HepG2 (cell line): Measurements from ENCODE around the gene LRP5. TPM values are rescaled to one million over a fixed set of nuclear protein-coding genes. Genes with fewer than 3 reads are reported as not detected.

Experiments used
- ATAC-seq: fragments of 200-7000 bp; cut with Tn5 transposase; 3 replicates; pipeline ENCODE4 v1.9.1; 2020; ENCODE audit warnings: mild to moderate bottlenecking, moderate library complexity
- BruUV-seq: library from RNA; stranded (reverse); fragments of 400-500 nt; replicated peaks from 2 replicates; lab custom pipeline; 2021; lab: Mats Ljungman, UMichigan
- CTCF ChIA-PET: fragments of 300-600 bp; formaldehyde crosslinking; extraction: SDS; loops from one replicate; lab custom pipeline; 2021; ENCODE audit warnings: low total read pairs, inconsistent platforms, low intra/inter-chr PET ratio; lab: Yijun Ruan, JAX
- POLR2A ChIA-PET: fragments of 350-600 bp; sonication (Branson Sonifier 250); formaldehyde crosslinking; loops from one replicate; lab custom pipeline; 2020; ENCODE audit warnings: antibody characterized with exemption, inconsistent platforms; lab: Yijun Ruan, JAX
- DNase-seq: peaks from one replicate; pipeline ENCODE4 v3.0.0-alpha.2; 2015; ENCODE audit warnings: low spot score
- FAIRE-seq: peaks from 3 replicates; lab custom pipeline; 2011; peaks lifted over from hg19 to GRCh38; lab: Jason Lieb, UNC
- H2AFZ ChIP-seq: one replicate; pipeline ENCODE4 v1.6.1; 2011; ENCODE audit warnings: low read length, inconsistent platforms
- H3K27ac ChIP-seq: fragments of 300-600 bp; 3 replicates; pipeline ENCODE4 v1.8.0; 2011; ENCODE audit warnings: mixed run types, mild to moderate bottlenecking, mixed read lengths, low read length, inconsistent platforms; ENCODE audit not compliant: insufficient read depth; ENCODE audit errors: extremely low read length
- H3K27me3 ChIP-seq, 2 experiments: fragments of 200-600 bp in 1 of 2; 2 replicates in 1 of 2; 3 replicates in 1 of 2; pipeline versions ENCODE4 v1.6.0 to v1.8.0; 2011; ENCODE audit warnings: low read length in 2 of 2, mild to moderate bottlenecking in 2 of 2, moderate library complexity in 2 of 2, inconsistent platforms in 1 of 2; ENCODE audit not compliant: insufficient read depth in 2 of 2, control insufficient read depth in 1 of 2
- H3K36me3 ChIP-seq, 2 experiments: fragments of 200-600 bp in 1 of 2; replicated peaks in 1 of 2; 2 replicates in 1 of 2; 3 replicates in 1 of 2; pipeline versions ENCODE4 v1.5.1 to v1.8.0; 2011; ENCODE audit warnings: low read length in 2 of 2, inconsistent platforms in 1 of 2; ENCODE audit not compliant: insufficient read depth in 2 of 2, control insufficient read depth in 1 of 2
- H3K4me1 ChIP-seq: 2 replicates; pipeline ENCODE4 v1.5.1; 2012; ENCODE audit warnings: low read length, inconsistent platforms; ENCODE audit not compliant: insufficient read depth
- H3K4me2 ChIP-seq: 2 replicates; pipeline ENCODE4 v1.6.0; 2011; ENCODE audit warnings: low read depth, low read length, inconsistent platforms
- H3K4me3 ChIP-seq, 3 experiments: fragments of 200-600 bp in 1 of 3; sonication (generic), shearing (Covaris generic) in 1 of 3; replicated peaks in 1 of 3; 2 replicates each; pipeline ENCODE4 v1.5.1; 2011 to 2016; ENCODE audit warnings: low read length in 3 of 3, inconsistent platforms in 2 of 3, low read depth in 2 of 3, mild to moderate bottlenecking in 2 of 3, control low read depth in 1 of 3, mixed read lengths in 1 of 3; ENCODE audit not compliant: insufficient read depth in 1 of 3
- H3K79me2 ChIP-seq: one replicate; pipeline ENCODE4 v1.6.1; 2011; ENCODE audit warnings: low read length, inconsistent platforms; ENCODE audit not compliant: insufficient read depth
- H3K9ac ChIP-seq: 2 replicates; pipeline ENCODE4 v1.6.0; 2011; ENCODE audit warnings: mild to moderate bottlenecking, low read depth, low read length, inconsistent platforms; ENCODE audit not compliant: insufficient read depth
- H3K9me3 ChIP-seq: 2 replicates; pipeline ENCODE4 v1.5.1; 2012; ENCODE audit warnings: mild to moderate bottlenecking, low read length
- H4K20me1 ChIP-seq: 2 replicates; pipeline ENCODE4 v1.6.0; 2011; ENCODE audit warnings: inconsistent platforms, mild to moderate bottlenecking, low read length, moderate library complexity; ENCODE audit not compliant: insufficient read depth
- MYC ChIP-seq: sonication (generic); formaldehyde crosslinking; IDR thresholded peaks from 2 replicates; pipeline ENCODE4 v1.9.0; 2021; ENCODE audit warnings: missing genetic modification reagents, borderline replicate concordance
- POLR2AphosphoS5 ChIP-seq: IDR thresholded peaks from 2 replicates; pipeline ENCODE4 v1.6.1; 2012; ENCODE audit warnings: low read depth, low read length
- PRPF4 ChIP-seq: fragments of 200-400 bp; formaldehyde crosslinking; IDR thresholded peaks from 2 replicates; pipeline ENCODE4 v1.6.1; 2016; ENCODE audit warnings: low read length, low read depth; ENCODE audit not compliant: poor library complexity, severe bottlenecking
- SNAI1 ChIP-seq: sonication (generic); formaldehyde crosslinking; IDR thresholded peaks from 2 replicates; pipeline ENCODE4 v1.5.0; 2020; ENCODE audit warnings: mild to moderate bottlenecking, missing genetic modification reagents, borderline replicate concordance
- ZBTB3 ChIP-seq: sonication (generic); formaldehyde crosslinking; IDR thresholded peaks from 2 replicates; pipeline ENCODE4 v1.4.0; 2020; ENCODE audit warnings: low read depth, mild to moderate bottlenecking, moderate library complexity, missing genetic modification reagents, borderline replicate concordance
- ZNF251 ChIP-seq: sonication (generic); formaldehyde crosslinking; IDR thresholded peaks from 2 replicates; pipeline ENCODE4 v1.9.0; 2021; ENCODE audit warnings: mild to moderate bottlenecking, missing genetic modification reagents
- ZNF484 ChIP-seq: sonication (generic); formaldehyde crosslinking; IDR thresholded peaks from 2 replicates; pipeline ENCODE4 v1.5.1; 2020; ENCODE audit warnings: mild to moderate bottlenecking, low read depth, missing genetic modification reagents, borderline replicate concordance
- WGBS: methylation state at CpG from one replicate; pipeline ENCODE4 v1.1.6; 2017; ENCODE audit warnings: low lambda C conversion rate; 5-methylcytosine and 5-hydroxymethylcytosine counted together
- in situ Hi-C: cut with HindIII; loops from 2 replicates; pipeline ENCODE4 v1.10.0; 2017; ENCODE audit warnings: low pct_unique_long_range_greater_than_20kb; ENCODE audit not compliant: extremely low pct_ligation_motif_present
- intact Hi-C: fragments of 100-400 bp; cut with micrococcal nuclease; formaldehyde crosslinking; loops from one replicate; pipeline ENCODE4 v1.10.0; 2022; ENCODE audit not compliant: unreplicated experiment
- polyA plus RNA-seq, 8 experiments: library from polyadenylated mRNA; depleted of rRNA in 3 of 8; stranded (reverse) in 7 of 8; unstranded in 1 of 8; fragments of >200 nt; fragmentation: Illumina TruSeq in 4 of 8; extraction: Trizol in 4 of 8; gene quantifications; 2 replicates each; pipeline versions ENCODE4 v1.2.1 to v1.2.3, GENCODE V29; 2011 to 2016; ENCODE audit warnings: low read depth in 4 of 8, missing spikeins in 1 of 8, mixed read lengths in 1 of 8; ENCODE audit not compliant: insufficient read depth in 1 of 8
- total RNA-seq, 5 experiments: library from RNA; depleted of rRNA; stranded (reverse); fragments of >200 nt; fragmentation: Illumina TruSeq; extraction: Trizol; gene quantifications; 2 replicates each; pipeline ENCODE4 v1.2.3, GENCODE V29; 2016; ENCODE audit warnings: low read depth in 1 of 5
- TF ChIP-seq, protein P1 (sequence below): sonication (generic); formaldehyde crosslinking; IDR thresholded peaks from 2 replicates; pipeline ENCODE4 v1.4.0; 2020; ENCODE audit warnings: missing genetic modification reagents, borderline replicate concordance
- TF ChIP-seq, protein P2 (sequence below): sonication (generic); formaldehyde crosslinking; IDR thresholded peaks from 2 replicates; pipeline ENCODE4 v1.5.1; 2020; ENCODE audit warnings: missing genetic modification reagents, mild to moderate bottlenecking, borderline replicate concordance
- TF ChIP-seq, protein P3 (sequence below): sonication (generic); formaldehyde crosslinking; IDR thresholded peaks from 2 replicates; pipeline ENCODE4 v1.9.0; 2022; ENCODE audit warnings: missing genetic modification reagents, mild to moderate bottlenecking, borderline replicate concordance
- TF ChIP-seq, protein P4 (sequence below): sonication (generic); formaldehyde crosslinking; IDR thresholded peaks from 2 replicates; pipeline ENCODE4 v1.9.0; 2021; ENCODE audit warnings: missing genetic modification reagents, borderline replicate concordance
- TF ChIP-seq, protein P5 (sequence below): sonication (generic); formaldehyde crosslinking; IDR thresholded peaks from 2 replicates; pipeline ENCODE4 v1.5.0; 2020; ENCODE audit warnings: mild to moderate bottlenecking, missing genetic modification reagents

LRP5 gene
- total and polyA plus RNA-seq, 2 of the 13 experiments (the other 11 are each of a cell fraction or from before 2014, with no cell fraction given): 40.4 to 64.0 TPM

DNA sequence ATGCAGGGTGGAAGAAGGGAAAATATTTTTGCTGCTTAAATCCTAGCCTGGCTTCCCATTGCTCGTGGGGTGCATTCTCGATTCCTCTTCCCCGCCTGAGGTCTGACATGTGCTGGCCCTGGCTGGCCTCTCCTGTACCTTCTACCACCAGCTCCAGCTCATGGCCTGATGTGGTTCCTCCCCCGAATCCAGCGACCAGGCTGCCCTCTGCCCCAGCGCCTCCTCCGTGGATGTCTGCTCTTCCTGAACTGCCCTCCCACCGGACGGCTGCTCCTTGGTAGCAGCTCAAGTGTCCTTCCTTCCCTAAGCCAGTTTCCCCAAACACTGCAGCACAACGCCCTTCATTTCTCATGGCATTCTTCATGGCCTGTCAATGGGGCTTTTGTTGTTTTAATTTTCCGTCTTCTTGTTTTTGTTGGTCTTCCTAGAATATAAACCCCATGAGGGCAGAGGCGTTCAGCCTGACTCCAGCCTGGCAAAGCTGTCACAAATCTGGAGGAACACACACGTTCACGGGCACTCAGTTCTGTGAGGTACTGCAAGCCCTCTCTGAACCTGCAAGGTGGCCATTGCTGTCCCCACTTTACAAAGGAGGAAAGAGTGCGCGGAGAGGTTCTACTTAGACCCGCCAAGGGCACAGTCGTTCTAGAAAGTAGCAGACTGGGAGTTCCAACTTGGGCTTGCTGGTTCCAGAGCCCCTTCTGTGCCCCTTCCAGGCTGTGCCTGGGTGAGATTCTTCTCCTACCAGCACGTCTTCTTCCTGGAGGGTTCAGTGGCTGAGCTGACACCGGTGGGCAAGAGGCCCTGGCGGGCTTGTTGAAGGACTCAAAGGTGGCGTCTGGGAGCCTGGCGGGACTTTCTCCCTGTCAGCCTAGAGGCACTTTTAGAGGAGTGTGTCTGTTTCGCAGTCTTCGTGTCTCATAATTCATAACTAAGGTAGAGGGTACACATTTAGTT, 953 bp upstream of the LRP5 start:
- no TSS peak for BruUV-seq
- no peak for DNase-seq
- ChIA-PET CTCF (no interaction called here), POLR2A (interaction anchor here (0.6 to 5.7 kb wide), 8 partner anchors 12 to 175 kb away, joined by 3 to 127 read pairs (median 3); partner anchors contain the start of gene C11orf24)
- FAIRE-seq: no peak
- H3K9me3 ChIP-seq: no peaks in the 10 kb centered on the region
- H3K27ac ChIP-seq: peak overlapping the region; percentile 69
- peaks cover 58% of the 10 kb centered on the region for H3K4me1 ChIP-seq
- intact Hi-C loops: no loop called here
- peak overlapping the region in 1 of 3 experiments; percentile 49; a peak in 1 of 6 replicates for H3K4me3 ChIP-seq
- H3K9ac ChIP-seq: peak overlapping the region; percentile 60
- peaks cover 35% of the 10 kb centered on the region for H3K79me2 ChIP-seq
- H4K20me1 ChIP-seq: peaks cover 12% of the 10 kb centered on the region
- no peak for ATAC-seq
- no peaks in the 10 kb centered on the region for H3K36me3 ChIP-seq
- in situ Hi-C loops: no loop called here
- H3K4me2 ChIP-seq: peak overlapping the region; percentile 54; the same call in 1 of the 2 replicates
- H3K27me3 ChIP-seq: no peaks in the 10 kb centered on the region; a peak in 1 of 5 replicates
- 86% methylated on average over 25 of the region's 25 CpGs for WGBS
- H2AFZ ChIP-seq: no peak overlapping the region
- TF ChIP-seq SNAI1 (CRISPR knock-in tag): no peak
- TF ChIP-seq, protein P1, sequence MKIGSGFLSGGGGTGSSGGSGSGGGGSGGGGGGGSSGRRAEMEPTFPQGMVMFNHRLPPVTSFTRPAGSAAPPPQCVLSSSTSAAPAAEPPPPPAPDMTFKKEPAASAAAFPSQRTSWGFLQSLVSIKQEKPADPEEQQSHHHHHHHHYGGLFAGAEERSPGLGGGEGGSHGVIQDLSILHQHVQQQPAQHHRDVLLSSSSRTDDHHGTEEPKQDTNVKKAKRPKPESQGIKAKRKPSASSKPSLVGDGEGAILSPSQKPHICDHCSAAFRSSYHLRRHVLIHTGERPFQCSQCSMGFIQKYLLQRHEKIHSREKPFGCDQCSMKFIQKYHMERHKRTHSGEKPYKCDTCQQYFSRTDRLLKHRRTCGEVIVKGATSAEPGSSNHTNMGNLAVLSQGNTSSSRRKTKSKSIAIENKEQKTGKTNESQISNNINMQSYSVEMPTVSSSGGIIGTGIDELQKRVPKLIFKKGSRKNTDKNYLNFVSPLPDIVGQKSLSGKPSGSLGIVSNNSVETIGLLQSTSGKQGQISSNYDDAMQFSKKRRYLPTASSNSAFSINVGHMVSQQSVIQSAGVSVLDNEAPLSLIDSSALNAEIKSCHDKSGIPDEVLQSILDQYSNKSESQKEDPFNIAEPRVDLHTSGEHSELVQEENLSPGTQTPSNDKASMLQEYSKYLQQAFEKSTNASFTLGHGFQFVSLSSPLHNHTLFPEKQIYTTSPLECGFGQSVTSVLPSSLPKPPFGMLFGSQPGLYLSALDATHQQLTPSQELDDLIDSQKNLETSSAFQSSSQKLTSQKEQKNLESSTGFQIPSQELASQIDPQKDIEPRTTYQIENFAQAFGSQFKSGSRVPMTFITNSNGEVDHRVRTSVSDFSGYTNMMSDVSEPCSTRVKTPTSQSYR (CRISPR knock-in tag): no peak
- TF ChIP-seq, protein P2, sequence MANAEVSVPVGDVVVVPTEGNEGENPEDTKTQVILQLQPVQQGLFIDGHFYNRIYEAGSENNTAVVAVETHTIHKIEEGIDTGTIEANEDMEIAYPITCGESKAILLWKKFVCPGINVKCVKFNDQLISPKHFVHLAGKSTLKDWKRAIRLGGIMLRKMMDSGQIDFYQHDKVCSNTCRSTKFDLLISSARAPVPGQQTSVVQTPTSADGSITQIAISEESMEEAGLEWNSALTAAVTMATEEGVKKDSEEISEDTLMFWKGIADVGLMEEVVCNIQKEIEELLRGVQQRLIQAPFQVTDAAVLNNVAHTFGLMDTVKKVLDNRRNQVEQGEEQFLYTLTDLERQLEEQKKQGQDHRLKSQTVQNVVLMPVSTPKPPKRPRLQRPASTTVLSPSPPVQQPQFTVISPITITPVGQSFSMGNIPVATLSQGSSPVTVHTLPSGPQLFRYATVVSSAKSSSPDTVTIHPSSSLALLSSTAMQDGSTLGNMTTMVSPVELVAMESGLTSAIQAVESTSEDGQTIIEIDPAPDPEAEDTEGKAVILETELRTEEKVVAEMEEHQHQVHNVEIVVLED (CRISPR knock-in tag): 0 out of 2 replicates have a peak, but pooled peaks have one; percentile 11
- peak; percentile 85 for TF ChIP-seq PRPF4
- TF ChIP-seq MYC (CRISPR knock-in tag): 0 out of 2 replicates have a peak, but pooled peaks have one; percentile 20
- no peak for TF ChIP-seq POLR2AphosphoS5
- no peak for TF ChIP-seq ZNF484 (CRISPR knock-in tag)
- TF ChIP-seq ZNF251 (CRISPR knock-in tag): no peak
- no peak for TF ChIP-seq ZBTB3
- TF ChIP-seq, protein P3, sequence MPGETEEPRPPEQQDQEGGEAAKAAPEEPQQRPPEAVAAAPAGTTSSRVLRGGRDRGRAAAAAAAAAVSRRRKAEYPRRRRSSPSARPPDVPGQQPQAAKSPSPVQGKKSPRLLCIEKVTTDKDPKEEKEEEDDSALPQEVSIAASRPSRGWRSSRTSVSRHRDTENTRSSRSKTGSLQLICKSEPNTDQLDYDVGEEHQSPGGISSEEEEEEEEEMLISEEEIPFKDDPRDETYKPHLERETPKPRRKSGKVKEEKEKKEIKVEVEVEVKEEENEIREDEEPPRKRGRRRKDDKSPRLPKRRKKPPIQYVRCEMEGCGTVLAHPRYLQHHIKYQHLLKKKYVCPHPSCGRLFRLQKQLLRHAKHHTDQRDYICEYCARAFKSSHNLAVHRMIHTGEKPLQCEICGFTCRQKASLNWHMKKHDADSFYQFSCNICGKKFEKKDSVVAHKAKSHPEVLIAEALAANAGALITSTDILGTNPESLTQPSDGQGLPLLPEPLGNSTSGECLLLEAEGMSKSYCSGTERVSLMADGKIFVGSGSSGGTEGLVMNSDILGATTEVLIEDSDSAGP (CRISPR knock-in tag): peak; percentile 33; the same call in 1 of the 2 replicates
- TF ChIP-seq, protein P4, sequence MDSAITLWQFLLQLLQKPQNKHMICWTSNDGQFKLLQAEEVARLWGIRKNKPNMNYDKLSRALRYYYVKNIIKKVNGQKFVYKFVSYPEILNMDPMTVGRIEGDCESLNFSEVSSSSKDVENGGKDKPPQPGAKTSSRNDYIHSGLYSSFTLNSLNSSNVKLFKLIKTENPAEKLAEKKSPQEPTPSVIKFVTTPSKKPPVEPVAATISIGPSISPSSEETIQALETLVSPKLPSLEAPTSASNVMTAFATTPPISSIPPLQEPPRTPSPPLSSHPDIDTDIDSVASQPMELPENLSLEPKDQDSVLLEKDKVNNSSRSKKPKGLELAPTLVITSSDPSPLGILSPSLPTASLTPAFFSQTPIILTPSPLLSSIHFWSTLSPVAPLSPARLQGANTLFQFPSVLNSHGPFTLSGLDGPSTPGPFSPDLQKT (CRISPR knock-in tag): no peak
- TF ChIP-seq, protein P5, sequence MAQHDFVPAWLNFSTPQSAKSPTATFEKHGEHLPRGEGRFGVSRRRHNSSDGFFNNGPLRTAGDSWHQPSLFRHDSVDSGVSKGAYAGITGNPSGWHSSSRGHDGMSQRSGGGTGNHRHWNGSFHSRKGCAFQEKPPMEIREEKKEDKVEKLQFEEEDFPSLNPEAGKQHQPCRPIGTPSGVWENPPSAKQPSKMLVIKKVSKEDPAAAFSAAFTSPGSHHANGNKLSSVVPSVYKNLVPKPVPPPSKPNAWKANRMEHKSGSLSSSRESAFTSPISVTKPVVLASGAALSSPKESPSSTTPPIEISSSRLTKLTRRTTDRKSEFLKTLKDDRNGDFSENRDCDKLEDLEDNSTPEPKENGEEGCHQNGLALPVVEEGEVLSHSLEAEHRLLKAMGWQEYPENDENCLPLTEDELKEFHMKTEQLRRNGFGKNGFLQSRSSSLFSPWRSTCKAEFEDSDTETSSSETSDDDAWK (CRISPR knock-in tag): no peak
